HG02938 (cell line): ENCODE data around the gene PDE4D.

Experiments used
- ATAC-seq: cut with Tn5 transposase; IDR thresholded peaks from one replicate; pipeline ENCODE4 v1.9.1; 2021; ENCODE audit warnings: mild to moderate bottlenecking, moderate library complexity; ENCODE audit not compliant: unreplicated experiment

Gene PDE4D

GRCh38 chr5:59272809-59273427 lies 620.6 kb downstream of the PDE4D start:
- no peak for ATAC-seq

GRCh38 chr5:59268756-59269415 lies 624.6 kb downstream of the PDE4D start:
- ATAC-seq: no peak

GRCh38 chr5:59267033-59267432 lies 626.5 kb downstream of the PDE4D start:
- no peak for ATAC-seq

GRCh38 chr5:59266410-59266809 lies 627.1 kb downstream of the PDE4D start:
- ATAC-seq: no peak

GRCh38 chr5:59264639-59265245 lies 628.8 kb downstream of the PDE4D start:
- no peak for ATAC-seq

GRCh38 chr5:59264013-59264412 lies 629.5 kb downstream of the PDE4D start:
- ATAC-seq: no peak

GRCh38 chr5:59261969-59262368 lies 631.6 kb downstream of the PDE4D start:
- ATAC-seq: no peak

GRCh38 chr5:59260973-59261372 lies 632.6 kb downstream of the PDE4D start:
- no peak for ATAC-seq

GRCh38 chr5:59260200-59260599 lies 633.3 kb downstream of the PDE4D start:
- ATAC-seq: no peak

GRCh38 chr5:59259237-59259636 lies 634.3 kb downstream of the PDE4D start:
- no peak for ATAC-seq

GRCh38 chr5:59257488-59258400 lies 635.8 kb downstream of the PDE4D start:
- ATAC-seq: no peak

- no peak for ATAC-seq
Observed at GRCh38 chr5:59256331-59256730, 637.2 kb downstream of the PDE4D start.

GRCh38 chr5:59254055-59254687 lies 639.4 kb downstream of the PDE4D start:
- no peak for ATAC-seq

GRCh38 chr5:59253625-59254024 lies 639.9 kb downstream of the PDE4D start:
- ATAC-seq: no peak

GRCh38 chr5:59251627-59252026 lies 641.9 kb downstream of the PDE4D start:
- ATAC-seq: no peak

- ATAC-seq: no peak
Observed at GRCh38 chr5:59249726-59250125, 643.8 kb downstream of the PDE4D start.

GRCh38 chr5:59249160-59249559 lies 644.4 kb downstream of the PDE4D start:
- ATAC-seq: no peak

GRCh38 chr5:59246882-59247281 lies 646.6 kb downstream of the PDE4D start:
- ATAC-seq: no peak

- no peak for ATAC-seq
Observed at GRCh38 chr5:59246145-59246869, 647.2 kb downstream of the PDE4D start.

- no peak for ATAC-seq
Observed at GRCh38 chr5:59245198-59245597, 648.3 kb downstream of the PDE4D start.
